Thyroid gland (tissue), 4 donors: ENCODE measurements around the gene TXNDC15. TPM values are rescaled to one million over a fixed set of nuclear protein-coding genes. Genes with fewer than 3 reads are reported as not detected.

Experiments used
- DNase-seq, 2 donors: peaks; one replicate each; pipeline ENCODE4 v3.0.0-alpha.2; 2019
- H3K27ac ChIP-seq, 3 donors: fragments of 200-600 bp; sonication (generic); 1 replicate in 2 of 3; 2 replicates in 1 of 3; pipeline ENCODE4 v1.5.1; 2016 to 2019; ENCODE audit warnings: mild to moderate bottlenecking in 1 of 3, moderate library complexity in 1 of 3
- H3K27me3 ChIP-seq: fragments of 200-600 bp; sonication (generic); one replicate; pipeline ENCODE4 v1.5.1; 2019
- H3K36me3 ChIP-seq, 2 donors: fragments of 200-600 bp; sonication (generic); one replicate each; pipeline ENCODE4 v1.5.1; 2016 to 2019
- H3K4me1 ChIP-seq, 2 donors: fragments of 200-600 bp; sonication (generic); one replicate each; pipeline ENCODE4 v1.5.1; 2017 to 2019
- H3K4me3 ChIP-seq, 3 donors: fragments of 200-600 bp; sonication (generic); replicated peaks in 1 of 3; 1 replicate in 2 of 3; 2 replicates in 1 of 3; pipeline ENCODE4 v1.5.1; 2016; ENCODE audit warnings: mild to moderate bottlenecking in 1 of 3
- H3K9me3 ChIP-seq: fragments of 200-600 bp; sonication (generic); one replicate; pipeline ENCODE4 v1.5.1; 2017
- POLR2A ChIP-seq, 2 donors: fragments of 450-650 bp; IDR thresholded peaks; one replicate each; pipeline ENCODE4 v1.6.1; 2017; ENCODE audit warnings: antibody characterized with exemption in 2 of 2, mild to moderate bottlenecking in 2 of 2, moderate library complexity in 1 of 2
- WGBS, 2 donors: methylation state at CpG; one replicate each; pipeline ENCODE4 v1.1.5; 2017; 5-methylcytosine and 5-hydroxymethylcytosine counted together
- intact Hi-C: fragments of 100-400 bp; cut with DNase I; formaldehyde crosslinking; loops from one replicate; pipeline ENCODE4 v1.15.1; 2023
- total RNA-seq, 4 donors: library from RNA; depleted of rRNA; stranded (reverse); fragments of >200 nt; gene quantifications; one replicate each; pipeline ENCODE4 v1.2.3, GENCODE V29; 2016
- TF ChIP-seq, protein P1 (sequence below), 6 experiments: fragments of 200-600 bp in 3 of 6; fragments of 450-650 bp in 3 of 6; sonication (generic) in 3 of 6; IDR thresholded peaks; one replicate each; pipeline ENCODE4 v1.5.1; 2016 to 2019; ENCODE audit warnings: antibody characterized with exemption in 6 of 6, mild to moderate bottlenecking in 2 of 6, inconsistent platforms in 1 of 6, moderate library complexity in 1 of 6

TXNDC15 gene
- total RNA-seq, 4 donors from 2014 or later = 133 to 183 (median 153) TPM

DNA sequence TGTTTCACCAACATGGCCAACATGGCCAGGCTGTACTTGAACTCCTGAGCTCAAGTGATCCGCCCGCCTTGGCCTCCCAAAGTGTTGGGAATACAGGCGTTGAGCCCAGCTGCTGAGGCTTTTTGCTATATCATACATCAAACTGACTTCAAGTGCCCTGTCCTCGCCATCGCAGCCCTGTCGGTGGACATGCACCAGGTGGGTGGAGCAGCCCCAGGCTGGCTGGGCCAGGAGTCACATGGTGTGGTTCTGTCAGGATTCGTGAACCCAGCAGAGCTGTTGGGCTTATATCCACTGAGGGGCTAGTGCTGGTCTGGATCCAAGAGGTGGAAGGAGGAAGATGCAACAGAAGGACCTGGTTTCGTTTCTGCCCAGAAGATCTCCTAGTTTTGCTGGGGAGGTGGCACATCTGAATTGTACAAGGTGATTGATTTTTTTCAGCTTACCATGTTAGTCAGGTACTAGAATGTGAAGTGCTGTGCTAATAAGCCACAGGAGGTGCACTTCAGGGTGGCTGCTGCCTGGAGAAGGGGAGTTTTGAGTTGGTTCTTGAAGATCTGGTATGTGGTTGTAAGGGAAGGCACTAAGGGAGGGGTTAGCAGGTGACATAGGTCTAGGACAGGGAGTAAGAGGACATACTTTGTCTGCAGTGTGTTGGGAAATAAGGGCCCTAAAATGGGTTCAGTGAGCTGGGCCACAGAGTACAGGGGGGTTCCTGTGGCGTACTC, 46.8 kb downstream of the TXNDC15 start:
- WGBS, 2 donors = 89 to 93% methylated on average over 9 of the region's 9 CpGs
- intact Hi-C loops = no loop called here
- peaks cover under 1 to 1% of the 10 kb centered on the region in 2 donors for H3K36me3 ChIP-seq
- H3K4me1 ChIP-seq = peaks cover 11 to 17% of the 10 kb centered on the region in 2 donors
- peak overlapping the region; percentile 17 to 58 (median 37) for H3K27ac ChIP-seq
- H3K27me3 ChIP-seq = no peaks in the 10 kb centered on the region
- H3K4me3 ChIP-seq = no peak overlapping the region
- peak; percentile 61 to 68 for DNase-seq
- no peaks in the 10 kb centered on the region for H3K9me3 ChIP-seq
- no peak for TF ChIP-seq POLR2A (IDR thresholded peaks at IDR 0.05)
- TF ChIP-seq, protein P1, sequence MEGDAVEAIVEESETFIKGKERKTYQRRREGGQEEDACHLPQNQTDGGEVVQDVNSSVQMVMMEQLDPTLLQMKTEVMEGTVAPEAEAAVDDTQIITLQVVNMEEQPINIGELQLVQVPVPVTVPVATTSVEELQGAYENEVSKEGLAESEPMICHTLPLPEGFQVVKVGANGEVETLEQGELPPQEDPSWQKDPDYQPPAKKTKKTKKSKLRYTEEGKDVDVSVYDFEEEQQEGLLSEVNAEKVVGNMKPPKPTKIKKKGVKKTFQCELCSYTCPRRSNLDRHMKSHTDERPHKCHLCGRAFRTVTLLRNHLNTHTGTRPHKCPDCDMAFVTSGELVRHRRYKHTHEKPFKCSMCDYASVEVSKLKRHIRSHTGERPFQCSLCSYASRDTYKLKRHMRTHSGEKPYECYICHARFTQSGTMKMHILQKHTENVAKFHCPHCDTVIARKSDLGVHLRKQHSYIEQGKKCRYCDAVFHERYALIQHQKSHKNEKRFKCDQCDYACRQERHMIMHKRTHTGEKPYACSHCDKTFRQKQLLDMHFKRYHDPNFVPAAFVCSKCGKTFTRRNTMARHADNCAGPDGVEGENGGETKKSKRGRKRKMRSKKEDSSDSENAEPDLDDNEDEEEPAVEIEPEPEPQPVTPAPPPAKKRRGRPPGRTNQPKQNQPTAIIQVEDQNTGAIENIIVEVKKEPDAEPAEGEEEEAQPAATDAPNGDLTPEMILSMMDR (IDR thresholded peaks at IDR 0.05) = no peak

DNA sequence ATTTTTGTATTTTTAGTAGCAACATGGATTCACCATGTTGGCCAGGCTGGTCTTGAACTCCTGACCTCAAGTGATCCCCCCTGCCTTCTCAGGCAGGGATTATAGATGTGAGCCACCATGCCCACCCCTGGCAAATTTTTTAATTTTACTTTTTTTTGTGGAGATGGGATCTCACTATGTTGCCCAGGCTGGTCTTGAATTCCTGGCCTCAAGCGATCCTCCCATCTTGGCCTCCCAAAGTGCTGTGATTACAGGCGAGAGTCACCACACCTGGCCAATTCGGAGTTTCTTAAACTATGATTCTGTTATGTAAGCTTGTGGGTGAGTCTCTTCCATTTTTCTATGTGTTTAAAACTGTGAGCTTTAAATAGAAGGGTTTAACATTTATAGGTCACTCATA, 58.3 kb downstream of the TXNDC15 start:
- Histone ChIP-seq H3K4me3 (no peak overlapping the region), H3K4me1 (peaks cover 0 to 4% of the 10 kb centered on the region in 2 donors), H3K36me3 (no peaks in the 10 kb centered on the region), H3K27me3 (no peaks in the 10 kb centered on the region), H3K9me3 (no peaks in the 10 kb centered on the region), H3K27ac (no peak overlapping the region)
- no peak for TF ChIP-seq POLR2A (IDR thresholded peaks at IDR 0.05)
- DNase-seq = no peak
- intact Hi-C loops = no loop called here
- 97 to 99% methylated on average over 3 of the region's 3 CpGs for WGBS, 2 donors

DNA sequence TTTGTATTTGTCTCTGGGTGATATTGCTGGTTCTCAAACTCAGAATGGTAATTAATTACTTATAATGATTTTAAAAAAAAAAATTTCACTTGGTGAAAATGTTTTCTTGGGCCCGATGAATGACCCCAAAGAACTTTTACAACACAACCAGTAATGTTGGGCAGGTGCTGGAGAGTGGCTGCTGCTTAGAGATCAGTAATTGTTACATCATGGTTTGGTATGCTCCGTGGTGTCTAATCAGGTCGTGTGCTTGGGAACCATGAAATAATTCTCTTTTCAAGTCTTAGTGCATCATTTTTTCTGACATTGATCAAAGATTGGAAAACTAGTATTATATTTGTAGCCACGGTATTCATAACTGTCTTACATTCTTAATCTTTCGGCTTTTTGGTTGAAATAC, 60.0 kb downstream of the TXNDC15 start:
- H3K36me3 ChIP-seq = no peaks in the 10 kb centered on the region

DNA sequence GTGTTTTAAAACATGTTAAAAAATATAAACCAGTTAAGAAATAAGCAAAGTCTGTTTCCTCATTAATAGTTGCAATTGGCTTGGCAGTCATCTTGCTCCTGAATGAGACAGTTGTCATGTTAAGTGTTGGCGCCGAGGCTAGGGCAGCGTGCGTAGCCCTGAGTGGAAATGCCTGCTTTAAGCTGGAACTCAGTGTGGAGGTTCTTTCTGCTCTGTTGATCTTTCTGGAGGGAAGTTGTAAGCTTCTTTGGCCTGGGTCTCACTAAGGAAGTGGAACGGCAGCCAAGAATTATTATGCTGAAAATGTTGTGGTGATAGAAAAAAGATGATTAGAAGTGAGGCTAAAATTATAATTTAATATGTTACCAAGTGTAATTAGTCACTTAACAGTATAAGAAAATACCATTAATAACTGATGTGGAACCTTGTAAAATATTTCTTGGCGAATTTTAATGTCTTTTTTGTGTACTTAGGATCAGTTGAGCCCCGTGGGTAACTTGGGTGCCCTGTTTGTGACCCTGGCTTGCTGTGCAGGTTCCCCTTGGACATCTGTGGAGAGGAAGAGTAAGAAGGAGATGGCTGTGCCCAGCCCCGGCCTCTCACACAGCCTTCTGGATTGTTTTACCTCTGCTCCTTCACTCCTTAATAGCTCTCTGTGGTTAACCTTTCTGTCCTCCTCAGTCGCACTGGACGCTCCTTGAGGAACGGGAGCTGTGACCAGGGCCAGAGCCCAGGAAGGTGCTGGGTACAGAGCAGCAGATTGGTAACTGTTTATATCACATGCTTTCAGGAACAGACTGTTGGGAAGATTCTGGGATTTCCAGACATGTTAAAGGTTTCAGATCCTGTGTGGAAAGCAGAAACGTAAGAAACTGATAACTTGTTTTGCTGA, 61.8 kb downstream of the TXNDC15 start:
- H3K9me3 ChIP-seq = no peaks in the 10 kb centered on the region
- WGBS, 2 donors = 56 to 59% methylated on average over 12 of the region's 12 CpGs
- DNase-seq = peak; percentile 69 to 70
- TF ChIP-seq, protein P1 (IDR thresholded peaks at IDR 0.05) = no peak
- TF ChIP-seq POLR2A (IDR thresholded peaks at IDR 0.05) = no peak
- H3K27me3 ChIP-seq = no peaks in the 10 kb centered on the region
- H3K4me3 ChIP-seq = no peak overlapping the region
- peak overlapping the region in 2 of 3 donors; percentile 55 to 64 for H3K27ac ChIP-seq
- peaks cover 0 to 4% of the 10 kb centered on the region in 2 donors for H3K4me1 ChIP-seq
- no peaks in the 10 kb centered on the region for H3K36me3 ChIP-seq
- intact Hi-C loops = no loop called here

More for the DNA sequence above, 60.0 kb downstream of the TXNDC15 start:
- H3K9me3 ChIP-seq = no peaks in the 10 kb centered on the region
- WGBS, 2 donors = 95 to 98% methylated on average over 5 of the region's 5 CpGs
- intact Hi-C loops = no loop called here
- no peak overlapping the region for H3K4me3 ChIP-seq
- DNase-seq = no peak
- H3K4me1 ChIP-seq = peaks cover 0 to 4% of the 10 kb centered on the region in 2 donors
- TF ChIP-seq, protein P1 (IDR thresholded peaks at IDR 0.05) = no peak
- no peak for TF ChIP-seq POLR2A (IDR thresholded peaks at IDR 0.05)
- H3K27me3 ChIP-seq = no peaks in the 10 kb centered on the region
- H3K27ac ChIP-seq = no peak overlapping the region

DNA sequence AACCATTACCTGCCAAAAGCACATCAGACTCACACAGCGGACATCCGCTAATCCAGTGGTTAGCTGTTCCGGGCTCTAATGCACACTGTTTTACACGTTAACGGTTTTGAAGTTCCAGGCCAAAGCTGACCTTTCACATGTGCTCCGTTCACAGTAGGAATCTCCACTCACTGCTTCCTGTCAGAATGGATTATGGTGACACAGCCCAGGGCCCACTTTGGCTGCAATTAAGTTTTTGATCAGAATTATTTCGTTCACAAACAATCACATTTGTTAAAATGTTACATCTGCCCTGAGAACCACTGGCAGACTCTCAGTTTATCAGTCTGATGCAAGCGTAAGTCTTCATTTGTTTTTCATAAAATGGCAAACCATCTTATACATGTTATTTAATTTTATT, 63.4 kb downstream of the TXNDC15 start:
- DNase-seq = no peak
- TF ChIP-seq POLR2A (IDR thresholded peaks at IDR 0.05) = no peak
- TF ChIP-seq, protein P1 (IDR thresholded peaks at IDR 0.05) = no peak
- Histone ChIP-seq H3K9me3 (no peaks in the 10 kb centered on the region), H3K27me3 (no peaks in the 10 kb centered on the region), H3K27ac (no peak overlapping the region), H3K4me3 (no peak overlapping the region), H3K36me3 (no peaks in the 10 kb centered on the region), H3K4me1 (peaks cover 0 to 4% of the 10 kb centered on the region in 2 donors)
- intact Hi-C loops = no loop called here
- WGBS, 2 donors = 90 to 92% methylated on average over 8 of the region's 8 CpGs
